ENCODE results near the gene PHETA2. TPM values are rescaled to one million over a fixed set of nuclear protein-coding genes. Genes with fewer than 3 reads are reported as not detected.
"Not testable (repeated sequence)": the region's sequence is repeated elsewhere in the genome, so short reads cannot be mapped to it uniquely, and the experiment has no call there.

Gene PHETA2
- total and polyA plus RNA-seq, 4 donors: 3.4 to 18.0 (median 6.7) TPM

- WGBS (ENCODE audit: insufficient coverage): no CpG with 5 or more reads among the region's 4 CpGs
- not testable (repeated sequence) for H3K4me3 ChIP-seq (ENCODE audit: low read depth, low read length); H3K4me1 ChIP-seq (ENCODE audit: control insufficient read depth, insufficient read depth, low read length); H3K9me3 ChIP-seq (ENCODE audit: control insufficient read depth, insufficient read depth, low read length); H3K27ac ChIP-seq (ENCODE audit: low read depth, low read length); H3K27me3 ChIP-seq (ENCODE audit: control insufficient read depth, insufficient read depth, low read length); DNase-seq (ENCODE audit: low read depth in 4 of 6, low spot score in 6 of 6)
- H3K36me3 ChIP-seq (ENCODE audit: control insufficient read depth, insufficient read depth, low read length): peaks cover 19% of the 10 kb centered on the region
Measured at GRCh38 chr22:42123529-42123928, 49.5 kb downstream of the PHETA2 start.

GRCh38 chr22:42127606-42128005 lies 53.6 kb downstream of the PHETA2 start:
- 95% methylated on average over 16 of the region's 16 CpGs for WGBS (ENCODE audit: insufficient coverage)
- H3K9me3 ChIP-seq (ENCODE audit: control insufficient read depth, insufficient read depth, low read length): no peaks in the 10 kb centered on the region

GRCh38 chr22:42128007-42128406 lies 54.0 kb downstream of the PHETA2 start:
- not testable (repeated sequence) for H3K4me1 ChIP-seq (ENCODE audit: control insufficient read depth, insufficient read depth, low read length); H3K9me3 ChIP-seq (ENCODE audit: control insufficient read depth, insufficient read depth, low read length); DNase-seq (ENCODE audit: low read depth in 4 of 6, low spot score in 6 of 6); H3K27ac ChIP-seq (ENCODE audit: low read depth, low read length); H3K4me3 ChIP-seq (ENCODE audit: low read depth, low read length); H3K27me3 ChIP-seq (ENCODE audit: control insufficient read depth, insufficient read depth, low read length)
- WGBS (ENCODE audit: insufficient coverage): 85% methylated on average over 13 of the region's 13 CpGs
- H3K36me3 ChIP-seq (ENCODE audit: control insufficient read depth, insufficient read depth, low read length): peaks cover 26% of the 10 kb centered on the region

More at GRCh38 chr22:42127606-42128005, 53.6 kb downstream of the PHETA2 start:
- H3K4me1 ChIP-seq (ENCODE audit: control insufficient read depth, insufficient read depth, low read length): no peaks in the 10 kb centered on the region
- H3K36me3 ChIP-seq (ENCODE audit: control insufficient read depth, insufficient read depth, low read length): peaks cover 26% of the 10 kb centered on the region
- H3K4me3 ChIP-seq (ENCODE audit: low read depth, low read length): no peak overlapping the region
- no peak for DNase-seq (ENCODE audit: low read depth in 4 of 6, low spot score in 6 of 6)
- H3K27ac ChIP-seq (ENCODE audit: low read depth, low read length): no peak overlapping the region
- H3K27me3 ChIP-seq (ENCODE audit: control insufficient read depth, insufficient read depth, low read length): no peaks in the 10 kb centered on the region

Small RNAs within 50 kb of the gene (small RNA-seq; reads per million reads assigned to genes)
- gene SNORD13P1 (ENCODE audit: low replicate concordance): not detected

Other genes with a start within 250 kb of the PHETA2 start
- gene SREBF2, start 241.1 kb upstream of the PHETA2 start, total RNA-seq: 10 to 100 TPM; 60.2 to 68.1 TPM
- 100 to 1,000 TPM; 170 to 176 TPM for gene SREBF2, start 241.1 kb upstream of the PHETA2 start, polyA plus RNA-seq (ENCODE audit: insufficient read length in 2 of 2)
- under 1 TPM; 0.40 to 0.61 TPM for gene SHISA8, start 159.2 kb upstream of the PHETA2 start, total RNA-seq
- 1 to 10 TPM; 3.0 to 5.2 TPM for gene SHISA8, start 159.2 kb upstream of the PHETA2 start, polyA plus RNA-seq (ENCODE audit: insufficient read length in 2 of 2)
- 1 to 10 TPM in 1 of 2 donors, under 1 TPM in 1; 0.79 to 1.1 TPM for gene TNFRSF13C, start 147.4 kb upstream of the PHETA2 start, total RNA-seq
- 1 to 10 TPM; 2.3 to 2.9 TPM for gene TNFRSF13C, start 147.4 kb upstream of the PHETA2 start, polyA plus RNA-seq (ENCODE audit: insufficient read length in 2 of 2)
- 1 to 10 TPM; 5.2 to 9.0 TPM for gene CENPM, start 127.1 kb upstream of the PHETA2 start, total RNA-seq
- gene CENPM, start 127.1 kb upstream of the PHETA2 start, polyA plus RNA-seq (ENCODE audit: insufficient read length in 2 of 2): 10 to 100 TPM; 12.2 to 13.0 TPM
- 10 to 100 TPM; 86.9 to 89.2 TPM for gene SEPTIN3, start 104.8 kb upstream of the PHETA2 start, total RNA-seq
- gene SEPTIN3, start 104.8 kb upstream of the PHETA2 start, polyA plus RNA-seq (ENCODE audit: insufficient read length in 2 of 2): 100 to 1,000 TPM; 398 to 423 TPM
- 1 to 10 TPM; 2.4 to 4.7 TPM for gene WBP2NL, start 75.5 kb upstream of the PHETA2 start, total RNA-seq
- 1 to 10 TPM; 2.7 to 6.2 TPM for gene WBP2NL, start 75.5 kb upstream of the PHETA2 start, polyA plus RNA-seq (ENCODE audit: insufficient read length in 2 of 2)
- gene NAGA, start 3.4 kb upstream of the PHETA2 start, total RNA-seq: 10 to 100 TPM; 27.1 to 35.7 TPM
- gene NAGA, start 3.4 kb upstream of the PHETA2 start, polyA plus RNA-seq (ENCODE audit: insufficient read length in 2 of 2): 10 to 100 TPM; 18.9 to 19.9 TPM
- 10 to 100 TPM; 22.6 to 31.8 TPM for gene SMDT1, start 5.5 kb downstream of the PHETA2 start, total RNA-seq
- gene SMDT1, start 5.5 kb downstream of the PHETA2 start, polyA plus RNA-seq (ENCODE audit: insufficient read length in 2 of 2): 100 to 1,000 TPM; 122 to 132 TPM
- 100 to 1,000 TPM in 1 of 2 donors, 10 to 100 TPM in 1; 62.3 to 125 TPM for gene NDUFA6, start 16.5 kb downstream of the PHETA2 start, total RNA-seq
- gene NDUFA6, start 16.5 kb downstream of the PHETA2 start, polyA plus RNA-seq (ENCODE audit: insufficient read length in 2 of 2): 100 to 1,000 TPM in 1 of 2 donors, 10 to 100 TPM in 1; 96.1 to 125 TPM
- gene CYP2D6, start 56.6 kb downstream of the PHETA2 start, total RNA-seq: 1 to 10 TPM in 1 of 2 donors, under 1 TPM in 1; 0.79 to 2.1 TPM
- 1 to 10 TPM; 4.6 to 9.9 TPM for gene CYP2D6, start 56.6 kb downstream of the PHETA2 start, polyA plus RNA-seq (ENCODE audit: insufficient read length in 2 of 2)
- 10 to 100 TPM; 30.3 to 32.0 TPM for gene TCF20, start 196.4 kb downstream of the PHETA2 start, total RNA-seq
- 10 to 100 TPM; 25.3 to 28.8 TPM for gene TCF20, start 196.4 kb downstream of the PHETA2 start, polyA plus RNA-seq (ENCODE audit: insufficient read length in 2 of 2)